AG08396 (cell line): ENCODE measurements around the gene TBC1D30.

Experiments
- DNase-seq: peaks from one replicate; pipeline ENCODE4 v3.0.0; 2012; ENCODE audit warnings: low spot score, mixed read lengths

The TBC1D30 gene

DNA sequence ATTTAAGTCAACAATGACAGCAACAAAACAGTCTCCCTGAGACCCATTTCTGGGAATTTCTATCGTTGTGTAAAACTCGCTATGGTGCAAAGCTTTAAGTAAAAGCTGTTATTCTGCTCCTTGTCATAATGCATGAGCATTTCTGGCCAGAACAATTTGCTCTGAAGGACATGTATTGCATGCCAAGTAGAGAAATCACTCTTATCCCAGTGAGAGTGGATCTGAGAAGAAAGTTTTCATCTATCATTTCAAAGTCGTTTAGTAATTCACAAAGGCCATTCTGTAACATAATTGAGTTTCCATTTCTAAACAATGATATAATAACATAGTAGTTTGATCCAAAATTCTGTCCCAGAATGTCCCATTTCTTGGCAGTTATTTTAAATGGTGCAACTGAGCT is 86.6 kb downstream of the TBC1D30 start:
- DNase-seq: no peak

DNA sequence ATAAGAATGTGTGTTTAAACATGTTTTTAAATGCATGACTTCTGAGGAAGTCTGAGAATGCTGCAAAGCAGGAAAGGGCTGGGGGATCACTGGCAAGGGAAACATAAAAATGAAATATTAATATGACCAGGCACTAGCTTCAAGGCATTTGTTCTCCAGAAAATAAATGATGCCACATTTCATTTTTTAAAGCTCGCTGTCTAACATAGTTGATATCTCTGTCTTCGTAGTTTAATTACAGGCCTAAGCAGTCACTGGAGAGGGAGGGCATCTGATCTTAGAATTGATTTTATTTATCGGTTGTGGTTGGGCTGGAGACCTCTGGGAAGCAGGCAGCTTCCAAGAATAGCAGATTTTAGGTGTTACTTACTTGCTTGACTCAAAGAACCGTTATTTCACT is 87.5 kb downstream of the TBC1D30 start:
- no peak for DNase-seq

DNA sequence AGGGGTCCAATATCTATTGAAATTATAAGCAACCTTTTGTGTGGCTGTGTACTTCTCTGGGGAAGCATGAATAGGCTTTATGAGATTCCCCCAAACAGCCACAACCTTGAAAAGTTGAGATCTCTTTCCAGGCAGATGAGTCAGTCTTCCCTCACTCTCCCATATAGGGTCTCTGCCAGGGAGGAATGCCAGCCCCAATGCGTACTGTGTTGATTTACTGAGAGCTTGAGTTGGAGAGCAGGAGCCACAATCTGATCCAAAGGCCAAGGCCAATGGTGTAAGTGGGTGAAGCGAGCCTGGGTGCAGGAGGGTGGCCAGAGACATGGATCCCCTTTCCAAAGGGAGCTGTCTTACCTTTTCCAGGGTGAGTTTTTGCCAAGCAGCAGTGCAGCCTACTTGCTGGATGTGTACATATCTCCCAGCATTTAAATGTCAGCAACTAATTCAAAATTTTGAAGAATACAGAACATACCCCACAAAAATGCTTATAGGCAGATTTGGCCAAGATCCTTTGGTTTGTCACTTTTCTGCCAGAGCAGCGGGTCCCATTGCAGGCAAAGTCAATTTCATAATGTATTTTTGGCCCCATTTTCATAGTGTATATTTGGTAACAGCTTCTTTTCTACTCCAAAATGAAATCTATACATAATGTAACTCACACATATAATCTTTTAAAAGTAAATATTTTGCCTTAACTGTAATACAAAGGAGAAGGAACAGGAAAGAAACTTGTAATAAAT is 88.2 kb downstream of the TBC1D30 start:
- no peak for DNase-seq

DNA sequence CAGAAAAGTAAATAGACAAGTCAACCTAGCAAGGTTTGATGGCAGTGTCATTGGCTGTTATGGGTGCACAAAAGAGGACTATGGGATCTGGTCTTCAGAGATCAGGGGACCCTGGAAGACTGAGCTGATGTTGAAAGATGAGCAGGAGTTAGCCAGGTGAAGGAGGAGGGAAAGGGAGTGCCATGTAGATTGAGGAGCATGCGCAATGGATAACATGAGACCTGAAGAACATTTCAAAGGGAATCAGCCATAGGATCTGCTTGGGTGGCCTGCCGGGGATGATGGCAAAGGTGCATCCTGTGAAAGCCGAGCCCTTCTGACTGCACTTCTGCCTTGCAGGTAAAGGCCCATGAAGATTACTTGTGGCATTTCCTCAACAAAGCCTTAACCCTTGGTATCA is 90.8 kb downstream of the TBC1D30 start:
- DNase-seq: no peak

DNA sequence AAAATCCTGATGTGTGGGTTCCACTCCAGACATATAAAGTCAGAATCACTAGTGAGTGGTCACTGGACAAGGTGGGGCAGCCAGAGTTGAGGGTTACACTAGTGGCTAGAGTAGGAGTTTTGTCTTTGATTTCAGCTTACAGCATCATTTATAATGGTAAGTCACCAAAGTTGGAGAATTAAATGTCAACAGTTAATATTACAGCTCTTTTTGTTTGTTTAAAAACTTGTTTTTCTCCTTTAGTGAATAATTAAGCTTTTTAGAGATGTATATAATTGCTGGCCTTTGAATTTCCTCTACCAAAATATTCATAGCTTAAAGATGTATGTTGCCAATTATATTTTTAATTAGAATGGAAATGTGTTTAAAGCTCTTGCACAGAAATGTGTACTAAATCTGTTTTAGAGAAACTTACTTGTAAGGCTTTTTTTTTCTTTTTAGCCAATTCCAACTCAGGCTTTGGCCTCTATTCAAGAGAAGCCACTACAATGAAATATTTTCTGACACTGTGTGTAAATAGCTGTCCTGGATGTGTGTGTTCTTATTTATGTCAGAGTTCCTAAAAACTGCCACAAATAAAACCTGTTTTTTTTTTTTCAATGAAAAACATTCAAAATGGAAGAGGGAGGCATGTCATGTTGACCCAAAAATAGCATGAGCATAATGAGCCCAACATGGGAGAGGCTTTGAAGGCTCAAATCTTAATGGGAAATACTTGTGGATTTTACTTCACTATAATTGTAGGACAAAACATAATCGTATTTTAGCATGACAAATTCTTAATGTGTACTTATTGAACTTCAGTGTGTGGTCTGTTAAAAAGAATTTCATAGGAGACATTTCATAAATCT is 92.2 kb downstream of the TBC1D30 start:
- no peak for DNase-seq

DNA sequence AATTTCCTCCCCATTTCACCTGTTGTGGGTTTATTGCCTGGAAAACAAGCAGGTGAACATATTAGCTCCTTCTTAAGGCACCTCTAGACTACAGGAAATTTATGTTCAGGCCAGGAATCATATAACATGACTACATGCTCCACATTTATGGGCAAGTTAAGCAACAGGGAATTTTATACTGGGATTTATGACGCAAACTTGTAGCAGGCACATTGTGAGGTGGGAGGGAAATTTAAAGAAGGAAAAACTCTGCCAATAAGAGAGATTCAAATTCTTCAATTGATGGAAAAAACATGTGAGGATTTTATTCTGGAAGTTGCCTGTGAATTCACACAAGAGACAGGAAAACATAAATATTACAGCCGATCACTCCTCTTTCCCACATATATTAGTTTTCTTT is 93.9 kb downstream of the TBC1D30 start:
- no peak for DNase-seq

DNA sequence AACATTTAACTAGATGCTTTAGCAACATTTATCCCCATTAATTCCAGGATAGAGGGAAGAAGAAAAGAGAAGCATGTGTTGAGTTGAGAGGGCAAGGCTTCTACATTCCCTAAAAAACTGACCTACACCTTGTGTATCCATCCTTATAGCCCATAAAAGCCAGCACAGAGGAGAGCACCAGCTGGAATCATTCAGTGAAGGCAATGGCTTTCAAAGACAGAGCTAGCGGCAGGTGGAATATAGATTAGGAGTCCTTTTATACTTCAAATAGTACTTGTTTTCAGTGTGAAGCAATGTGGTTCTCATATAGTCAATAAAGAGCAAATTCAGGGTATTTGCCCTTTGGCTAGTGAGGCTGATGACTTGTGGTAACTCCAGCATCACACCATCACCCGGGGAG is 94.4 kb downstream of the TBC1D30 start:
- no peak for DNase-seq

DNA sequence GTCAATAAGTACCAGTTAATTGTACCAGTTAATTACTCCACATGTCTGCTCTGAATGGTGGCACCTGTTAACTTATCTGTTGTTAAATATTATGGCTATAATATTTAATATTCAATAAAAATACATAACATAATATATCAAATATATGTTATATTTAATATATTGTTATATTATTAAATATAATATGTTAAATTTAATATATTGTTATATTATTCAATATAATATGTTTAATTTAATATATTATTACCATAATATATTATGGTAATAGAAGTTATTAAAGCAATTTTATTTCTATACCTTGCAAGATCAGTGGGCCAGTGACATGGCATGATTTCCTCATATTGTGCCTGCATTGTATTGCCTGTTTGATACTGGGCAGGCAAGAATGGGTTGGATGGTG is 98.4 kb downstream of the TBC1D30 start:
- DNase-seq: no peak

DNA sequence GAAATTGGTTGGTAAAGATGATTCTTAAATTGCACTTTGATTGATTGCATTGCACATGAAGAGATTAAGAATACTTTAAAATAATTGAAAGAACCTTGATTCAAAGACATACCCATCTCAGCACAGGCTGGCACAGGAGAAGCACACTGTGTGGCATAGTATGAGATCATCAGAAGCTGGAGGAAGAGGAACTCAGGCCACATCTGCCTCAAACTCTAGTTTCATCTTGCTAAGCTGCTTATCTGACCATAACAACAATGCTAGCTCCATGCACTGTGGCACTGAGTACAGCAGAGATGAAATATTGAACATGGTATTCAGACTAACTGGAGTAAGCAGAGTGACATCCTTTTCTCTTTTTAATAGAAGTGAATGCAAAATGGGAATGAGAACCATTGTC is 99.1 kb downstream of the TBC1D30 start:
- DNase-seq: no peak
